ENCODE results near the gene PDE4D. TPM values are rescaled to one million over a fixed set of nuclear protein-coding genes. Genes with fewer than 3 reads are reported as not detected.

Gene PDE4D
- total and polyA plus RNA-seq, 8 donors = 1.5 to 7.1 (median 3.1) TPM

GRCh38 chr5:59487068-59487686, 406.3 kb downstream of the PDE4D start:
- WGBS, 2 donors = 38 to 45% methylated on average over 5 of the region's 5 CpGs
- FAIRE-seq (no peak), DNase-seq (no peak), ATAC-seq (peak; percentile 52 to 72 (median 63))
- Histone ChIP-seq H3K9me3 (no peaks in the 10 kb centered on the region), H3K36me3 (no peaks in the 10 kb centered on the region), H3K4me1 (peaks cover 4 to 33% (median 29%) of the 10 kb centered on the region in 3 donors), H3K27me3 (no peaks in the 10 kb centered on the region), H3K27ac (peak overlapping the region in 2 of 4 donors; percentile 51 to 52), H3K4me3 (no peak overlapping the region)
- no peak for TF ChIP-seq CTCF (IDR thresholded peaks at IDR 0.05)
- intact Hi-C loops (cut with DNase I) = loop anchor here in 1 of 3 donors (10.0 kb wide), 1 partner anchor 82 kb away; no protein-coding TSS in a partner anchor

GRCh38 chr5:59486508-59486907, 407.0 kb downstream of the PDE4D start:
- Histone ChIP-seq H3K4me3 (no peak overlapping the region), H3K27ac (peak overlapping the region in 1 of 4 donors; percentile 51), H3K9me3 (no peaks in the 10 kb centered on the region), H3K36me3 (no peaks in the 10 kb centered on the region), H3K27me3 (no peaks in the 10 kb centered on the region), H3K4me1 (peaks cover 4 to 33% (median 29%) of the 10 kb centered on the region in 3 donors)
- ATAC-seq (no peak), DNase-seq (no peak), FAIRE-seq (no peak)
- TF ChIP-seq CTCF (IDR thresholded peaks at IDR 0.05) = no peak
- intact Hi-C loops (cut with DNase I) = loop anchor here in 1 of 3 donors (10.0 kb wide), 1 partner anchor 82 kb away; no protein-coding TSS in a partner anchor
- whole genome bisulfite sequencing, 2 donors = 96 to 100% methylated on average over 2 of the region's 2 CpGs

GRCh38 chr5:59485629-59486439, 407.7 kb downstream of the PDE4D start:
- no peak for FAIRE-seq
- WGBS, 2 donors = 8 to 19% methylated on average over 2 of the region's 2 CpGs
- peak in 2 of 4 donors; percentile 59 to 61 for ATAC-seq
- Histone ChIP-seq H3K27me3 (no peaks in the 10 kb centered on the region), H3K4me1 (peaks cover 4 to 33% (median 29%) of the 10 kb centered on the region in 3 donors), H3K27ac (no peak overlapping the region), H3K36me3 (no peaks in the 10 kb centered on the region), H3K4me3 (no peak overlapping the region), H3K9me3 (no peaks in the 10 kb centered on the region)
- no peak for DNase-seq
- no peak for TF ChIP-seq CTCF (IDR thresholded peaks at IDR 0.05)
- intact Hi-C loops (cut with DNase I) = loop anchor here in 1 of 3 donors (10.0 kb wide), 1 partner anchor 81 kb away; no protein-coding TSS in a partner anchor

GRCh38 chr5:59485107-59485506, 408.4 kb downstream of the PDE4D start:
- DNase-seq (no peak), FAIRE-seq (no peak), ATAC-seq (no peak)
- Histone ChIP-seq H3K4me3 (no peak overlapping the region), H3K9me3 (no peaks in the 10 kb centered on the region), H3K36me3 (no peaks in the 10 kb centered on the region), H3K27me3 (no peaks in the 10 kb centered on the region), H3K4me1 (peaks cover 4 to 33% (median 29%) of the 10 kb centered on the region in 3 donors), H3K27ac (no peak overlapping the region)
- intact Hi-C loops (cut with DNase I) = loop anchor here in 1 of 3 donors (10.0 kb wide), 1 partner anchor 80 kb away; no protein-coding TSS in a partner anchor
- WGBS, 2 donors = 55 to 70% methylated on average over 2 of the region's 2 CpGs
- no peak for TF ChIP-seq CTCF (IDR thresholded peaks at IDR 0.05)

All from pancreas (tissue), 10 donors.